Panc1 (cell line): Measurements from ENCODE around the gene LDLRAD4. TPM values are rescaled to one million over a fixed set of nuclear protein-coding genes. Genes with fewer than 3 reads are reported as not detected.

Experiments used
- ATAC-seq: fragments of 200-7000 bp; cut with Tn5 transposase; 2 replicates; pipeline ENCODE4 v1.9.1; 2020; ENCODE audit warnings: mild to moderate bottlenecking, moderate library complexity
- BruUV-seq: library from RNA; stranded (reverse); fragments of 400-500 nt; replicated peaks from 2 replicates; lab custom pipeline; 2021; lab: Mats Ljungman, UMichigan
- CTCF ChIA-PET: fragments of 300-600 bp; sonication (Branson Sonifier 250); formaldehyde crosslinking; loops from one replicate; lab custom pipeline; 2022; ENCODE audit warnings: antibody characterized with exemption; lab: Charles Lee
- POLR2A ChIA-PET: fragments of 300-600 bp; sonication (Branson Sonifier 250); formaldehyde crosslinking; loops from one replicate; lab custom pipeline; 2022; ENCODE audit warnings: antibody characterized with exemption; lab: Charles Lee
- DNase-seq: peaks from one replicate; pipeline ENCODE4 v3.0.0-alpha.2; 2010; ENCODE audit warnings: low read depth, low spot score
- H3K27ac ChIP-seq: 2 replicates; pipeline ENCODE4 v1.5.1; 2011; ENCODE audit warnings: mild to moderate bottlenecking, low read length, inconsistent platforms
- H3K27me3 ChIP-seq: fragments of 200-500 bp; sonication (Bioruptor generic); 2 replicates; pipeline ENCODE4 v1.6.0; 2014; ENCODE audit warnings: low read length, inconsistent platforms; ENCODE audit not compliant: control insufficient read depth, insufficient read depth
- H3K36me3 ChIP-seq: fragments of 200-500 bp; sonication (Bioruptor generic); 2 replicates; pipeline ENCODE4 v1.5.1; 2014; ENCODE audit warnings: inconsistent platforms, mild to moderate bottlenecking, low read length, moderate library complexity; ENCODE audit not compliant: control insufficient read depth, insufficient read depth
- H3K4me1 ChIP-seq: 2 replicates; pipeline ENCODE4 v1.5.1; 2011; ENCODE audit warnings: inconsistent platforms, mild to moderate bottlenecking, low read length, moderate library complexity; ENCODE audit not compliant: control insufficient read depth, insufficient read depth
- H3K4me3 ChIP-seq, 2 experiments: 2 replicates each; pipeline ENCODE4 v1.5.1; 2011 to 2012; ENCODE audit warnings: low read depth in 2 of 2, low read length in 2 of 2, mild to moderate bottlenecking in 2 of 2, inconsistent platforms in 1 of 2, moderate library complexity in 1 of 2
- H3K9me3 ChIP-seq: fragments of 200-500 bp; sonication (Bioruptor generic); 2 replicates; pipeline ENCODE4 v1.5.1; 2014; ENCODE audit warnings: low read depth, mild to moderate bottlenecking, inconsistent platforms, low read length, moderate library complexity; ENCODE audit not compliant: control insufficient read depth, insufficient read depth
- CTCF ChIP-seq: fragments of 450-650 bp; IDR thresholded peaks from 2 replicates; pipeline ENCODE4 v1.5.1; 2017; ENCODE audit warnings: mild to moderate bottlenecking
- POLR2AphosphoS5 ChIP-seq: IDR thresholded peaks from 2 replicates; pipeline ENCODE4 v1.6.1; 2012; ENCODE audit warnings: mild to moderate bottlenecking, low read depth, low read length, moderate library complexity
- REST ChIP-seq, 2 experiments: IDR thresholded peaks; 2 replicates each; pipeline ENCODE4 v1.6.1; 2011 to 2012; ENCODE audit warnings: low read depth in 2 of 2, control low read depth in 1 of 2, low read length in 1 of 2, mild to moderate bottlenecking in 1 of 2, moderate library complexity in 1 of 2; ENCODE audit not compliant: insufficient read depth in 1 of 2
- SIN3A ChIP-seq: IDR thresholded peaks from 2 replicates; pipeline ENCODE4 v1.6.1; 2012; ENCODE audit warnings: low read depth, mild to moderate bottlenecking, low read length, moderate library complexity, borderline replicate concordance; ENCODE audit not compliant: insufficient read depth
- TCF7L2 ChIP-seq: IDR thresholded peaks from 2 replicates; pipeline ENCODE4 v1.6.1; 2011; ENCODE audit warnings: mild to moderate bottlenecking, low read depth, low read length, inconsistent platforms
- in situ Hi-C: cut with HindIII; loops from 2 replicates; pipeline ENCODE4 v1.10.0; 2016; ENCODE audit warnings: low sequenced_read_pairs, low pct_unique_long_range_greater_than_20kb
- intact Hi-C: fragments of 100-400 bp; cut with micrococcal nuclease; formaldehyde crosslinking; loops from one replicate; pipeline ENCODE4 v1.10.0; 2022; ENCODE audit not compliant: unreplicated experiment
- total RNA-seq: library from RNA; stranded (reverse); gene quantifications from one replicate; pipeline ENCODE4 v1.2.1, GENCODE V29; 2021; ENCODE audit not compliant: unreplicated experiment

LDLRAD4 gene
- total RNA-seq, 1 experiment from 2014 or later: 0.28 TPM

DNA sequence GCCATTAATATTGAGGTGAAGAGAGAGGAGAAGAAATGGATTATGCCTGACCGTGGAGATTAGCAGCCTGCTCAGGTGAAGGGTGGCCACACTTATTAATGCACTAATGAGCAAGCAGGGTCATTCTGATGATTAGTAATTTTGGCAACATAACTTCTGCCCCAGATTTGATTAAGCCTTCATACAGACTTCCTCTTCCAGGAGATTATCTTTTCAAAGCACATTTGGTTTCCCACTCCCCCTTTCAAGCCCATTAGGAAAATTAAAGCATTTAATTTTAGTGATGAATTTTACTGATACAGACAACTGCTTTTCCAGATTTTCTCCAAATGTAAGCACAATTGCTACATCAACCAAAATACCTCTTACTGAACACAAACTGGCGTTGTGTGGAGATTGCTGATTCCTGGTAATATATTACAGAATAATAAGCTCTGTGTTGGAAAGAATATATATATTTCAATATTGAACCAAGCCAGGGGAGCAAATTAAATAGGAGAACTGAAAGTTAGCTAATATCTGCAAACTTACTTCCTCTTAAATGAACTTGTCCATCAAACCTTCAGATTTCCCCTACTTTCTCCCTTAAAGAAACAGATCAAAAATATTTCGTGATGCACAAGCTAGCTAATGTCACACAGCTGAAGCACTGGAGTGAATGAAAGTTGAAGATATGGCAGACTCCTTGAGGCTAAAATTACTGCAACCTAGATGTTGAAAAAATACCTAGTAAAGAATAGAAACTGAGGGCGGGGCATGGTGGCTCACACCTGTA is 367.0 kb downstream of the LDLRAD4 start:
- TF ChIP-seq SIN3A (no peak), CTCF (no peak), POLR2AphosphoS5 (no peak), REST (IDR thresholded peaks at IDR 0.05; ENCODE audit: insufficient read depth in 1 of 2, low read depth in 2 of 2, low read length in 1 of 2) (no peak), TCF7L2 (no peak)
- CTCF ChIA-PET: no interaction called here
- DNase-seq (no peak), ATAC-seq (no peak)
- in situ Hi-C loops (no loop called here), intact Hi-C loops (no loop called here)
- H3K27ac ChIP-seq: no peak overlapping the region
- H3K4me1 ChIP-seq: no peaks in the 10 kb centered on the region
- H3K27me3 ChIP-seq: peaks cover 2% of the 10 kb centered on the region; the same call in 1 of the 2 replicates
- POLR2A ChIA-PET: no interaction called here
- BruUV-seq: no TSS peak
- no peaks in the 10 kb centered on the region for H3K9me3 ChIP-seq
- no peaks in the 10 kb centered on the region for H3K36me3 ChIP-seq
- H3K4me3 ChIP-seq: no peak overlapping the region

DNA sequence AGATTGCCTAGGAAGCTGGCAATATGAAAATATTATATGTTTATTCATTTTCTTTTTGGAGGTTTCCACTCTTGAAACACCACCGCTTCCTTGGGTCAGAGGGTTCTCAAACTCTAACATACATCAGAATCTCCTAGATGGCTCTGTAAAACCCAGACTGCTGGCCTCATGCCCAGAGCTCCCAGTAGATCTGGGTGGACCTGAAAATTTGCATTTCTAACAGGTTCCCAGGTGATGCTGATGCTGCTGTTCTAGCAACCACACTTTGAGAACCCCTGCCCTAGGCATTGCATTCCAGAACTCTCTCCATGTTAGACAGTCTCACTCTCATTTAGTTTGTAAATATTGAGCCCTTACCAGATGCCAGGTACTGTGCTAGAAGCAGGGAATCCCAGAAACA is 368.4 kb downstream of the LDLRAD4 start:
- no peak for ATAC-seq
- Histone ChIP-seq H3K27ac (no peak overlapping the region), H3K27me3 (peaks cover 2% of the 10 kb centered on the region; the same call in 1 of the 2 replicates), H3K9me3 (no peaks in the 10 kb centered on the region), H3K36me3 (no peaks in the 10 kb centered on the region), H3K4me3 (no peak overlapping the region), H3K4me1 (no peaks in the 10 kb centered on the region)
- ChIA-PET POLR2A (no interaction called here), CTCF (no interaction called here)
- intact Hi-C loops: no loop called here
- BruUV-seq: no TSS peak
- DNase-seq: no peak
- in situ Hi-C loops: no loop called here
- TF ChIP-seq TCF7L2: no peak
- no peak for TF ChIP-seq CTCF
- TF ChIP-seq POLR2AphosphoS5: no peak
- TF ChIP-seq SIN3A: no peak
